HG03025 (cell line): ENCODE results near the gene ZDHHC24.
"Not testable (repeated sequence)": the region's sequence is repeated elsewhere in the genome, so short reads cannot be mapped to it uniquely, and the experiment has no call there.

Experiments
- ATAC-seq: cut with Tn5 transposase; IDR thresholded peaks from one replicate; pipeline ENCODE4 v1.9.1; 2021; ENCODE audit warnings: mild to moderate bottlenecking, moderate library complexity; ENCODE audit not compliant: unreplicated experiment, low FRiP score

The ZDHHC24 gene, protein sequence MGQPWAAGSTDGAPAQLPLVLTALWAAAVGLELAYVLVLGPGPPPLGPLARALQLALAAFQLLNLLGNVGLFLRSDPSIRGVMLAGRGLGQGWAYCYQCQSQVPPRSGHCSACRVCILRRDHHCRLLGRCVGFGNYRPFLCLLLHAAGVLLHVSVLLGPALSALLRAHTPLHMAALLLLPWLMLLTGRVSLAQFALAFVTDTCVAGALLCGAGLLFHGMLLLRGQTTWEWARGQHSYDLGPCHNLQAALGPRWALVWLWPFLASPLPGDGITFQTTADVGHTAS

DNA sequence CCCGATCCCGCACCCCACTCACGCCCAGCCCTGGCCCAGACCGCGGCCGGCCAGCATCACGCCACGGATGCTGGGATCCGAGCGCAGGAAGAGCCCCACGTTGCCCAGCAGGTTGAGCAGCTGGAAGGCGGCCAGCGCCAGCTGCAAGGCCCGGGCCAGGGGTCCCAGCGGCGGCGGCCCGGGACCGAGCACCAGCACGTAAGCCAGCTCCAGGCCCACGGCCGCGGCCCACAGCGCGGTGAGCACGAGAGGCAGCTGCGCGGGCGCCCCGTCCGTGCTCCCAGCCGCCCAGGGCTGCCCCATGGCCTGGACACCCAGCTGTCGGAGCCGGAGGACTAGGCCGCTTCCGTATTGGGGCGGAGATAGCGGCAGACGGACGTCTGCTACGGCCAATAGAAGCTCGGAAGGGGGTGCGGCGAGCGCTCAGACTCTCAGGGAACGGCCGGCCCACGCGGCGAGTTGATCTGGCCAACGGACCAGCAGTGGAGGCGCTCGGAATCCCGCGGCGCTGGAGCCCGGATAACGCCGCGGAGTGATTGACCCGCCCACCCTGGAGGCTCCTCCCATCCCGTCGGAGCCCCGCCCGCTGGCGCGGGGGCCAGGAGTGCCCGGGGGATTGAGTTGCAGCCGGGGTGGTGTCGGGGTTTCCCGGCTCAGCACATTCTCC is at the start of gene ZDHHC24:
Gene ZDHHC24, minus strand, starts transcription at position 348 of the 667 bp plus-strand sequence. Its CDS starts 45 bp downstream, at position 303.
- peak; percentile 85 for ATAC-seq

DNA sequence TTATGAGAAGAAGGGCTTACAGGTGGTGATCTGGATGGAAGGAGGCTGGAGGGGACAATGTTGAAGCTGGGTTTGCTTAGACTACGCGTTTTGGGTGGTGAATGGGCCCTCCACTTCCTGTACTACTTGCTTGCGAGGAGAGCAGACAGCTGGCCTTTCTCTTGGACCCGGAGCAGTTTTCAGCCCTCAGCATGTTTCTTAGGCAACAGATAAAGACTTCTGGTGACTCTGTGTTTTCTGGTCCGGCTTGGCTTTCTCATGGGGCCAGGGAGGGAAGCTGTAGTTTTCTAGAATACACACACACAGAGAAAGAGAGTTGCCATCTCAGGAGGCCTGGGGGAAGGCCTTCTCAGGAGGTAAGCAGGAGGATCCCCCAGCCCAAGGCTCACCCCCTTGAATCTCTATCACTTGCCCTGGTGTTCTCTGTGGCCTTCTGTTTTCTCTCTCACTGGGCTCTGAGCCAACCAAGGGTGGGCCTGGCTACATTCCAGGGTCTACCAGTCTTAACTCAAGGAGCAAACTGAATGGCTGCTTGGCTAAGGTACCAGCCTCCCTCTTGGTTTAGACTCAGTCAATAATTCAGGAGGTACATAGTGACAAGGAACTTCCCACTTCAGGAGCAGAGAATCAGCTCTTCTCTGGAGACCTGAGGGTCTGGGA is 49.5 kb upstream of the ZDHHC24 start:
- no peak for ATAC-seq

DNA sequence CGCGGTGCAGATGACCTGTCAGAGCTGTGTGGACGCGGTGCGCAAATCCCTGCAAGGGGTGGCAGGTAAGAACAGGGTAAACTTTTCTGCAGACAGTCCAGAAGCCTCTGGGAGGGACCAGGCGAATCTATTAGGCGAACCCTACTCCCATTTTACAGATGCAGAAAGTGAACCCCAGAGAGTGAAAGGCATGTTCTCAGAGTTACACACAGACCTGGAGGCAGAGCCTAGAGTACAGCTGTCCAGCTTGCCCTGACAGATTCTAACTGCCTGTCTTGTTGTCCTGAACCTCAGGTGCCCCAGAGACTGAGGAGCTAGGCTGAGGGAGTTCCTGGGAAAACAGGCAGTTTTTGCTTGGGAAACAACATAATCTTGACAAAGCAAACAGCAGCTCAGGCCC is 47.8 kb upstream of the ZDHHC24 start:
- ATAC-seq = no peak

DNA sequence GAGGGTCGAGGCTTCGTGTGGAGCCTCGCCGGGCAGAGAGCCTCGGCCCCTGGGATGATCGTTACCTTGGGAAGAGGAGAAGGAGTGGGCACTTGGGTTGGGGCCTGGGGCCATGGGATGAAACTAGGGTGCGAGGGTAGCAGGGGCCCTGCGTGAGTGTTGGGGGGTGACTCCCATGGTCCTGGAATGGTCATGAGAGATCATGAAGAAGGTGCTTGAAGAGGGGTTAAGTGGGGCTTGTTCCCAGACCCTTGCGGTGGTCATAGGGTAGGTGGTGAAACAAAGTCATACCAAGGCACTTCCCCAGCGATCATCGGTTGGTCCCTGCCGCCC is 47.4 kb upstream of the ZDHHC24 start:
- ATAC-seq = peak; percentile 12

DNA sequence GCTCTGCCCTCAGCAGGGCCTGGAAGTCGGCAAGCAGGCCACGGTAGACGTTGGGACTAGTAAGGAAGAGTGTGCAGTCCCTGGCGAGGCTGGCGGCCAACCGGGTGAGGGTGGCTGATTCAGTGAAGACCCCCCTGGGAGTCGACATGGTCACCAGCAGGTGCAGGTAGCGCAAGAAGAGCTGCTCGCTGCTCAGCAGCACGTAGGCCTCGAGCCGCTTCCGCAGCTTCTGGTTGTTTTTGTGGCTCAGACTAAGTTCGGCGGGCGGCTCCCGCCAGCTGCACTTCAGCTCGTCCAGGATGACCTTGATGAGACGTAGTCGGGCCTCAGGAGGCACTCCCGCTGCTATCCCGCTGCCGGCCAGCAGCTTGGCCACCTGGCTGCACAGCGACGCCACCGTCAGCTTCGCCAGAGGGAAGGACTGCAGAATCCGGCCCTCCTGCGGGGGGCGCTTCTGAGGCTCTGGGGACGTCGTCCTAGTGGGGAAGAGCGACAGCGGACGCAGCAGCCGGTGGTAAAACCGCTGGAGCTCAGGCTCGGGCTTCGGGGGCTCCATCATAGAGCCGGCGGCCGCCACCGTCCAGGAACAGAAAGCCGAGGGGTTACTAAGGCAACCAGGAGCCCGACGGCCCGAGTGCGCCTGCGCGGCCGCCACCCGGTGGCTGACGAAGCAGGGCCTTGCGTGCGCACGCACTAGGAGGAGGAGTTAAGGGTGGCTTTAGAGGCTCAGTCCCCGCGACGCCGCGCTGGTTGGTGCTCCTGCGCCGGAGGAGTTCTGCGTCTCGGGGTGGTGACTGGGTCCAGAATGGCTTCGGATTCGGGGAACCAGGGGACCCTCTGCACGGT is 46.8 kb upstream of the ZDHHC24 start, which contains the start of the genes CCDC87 and CCS:
Gene CCDC87, minus strand, starts transcription at position 607 of the 846 bp plus-strand sequence. Its CDS starts 48 bp downstream, at position 559.
Gene CCS, plus strand, starts transcription at position 729 of the 846 bp plus-strand sequence. Its CDS starts 77 bp downstream, at position 806.
- ATAC-seq = peak; percentile 74

DNA sequence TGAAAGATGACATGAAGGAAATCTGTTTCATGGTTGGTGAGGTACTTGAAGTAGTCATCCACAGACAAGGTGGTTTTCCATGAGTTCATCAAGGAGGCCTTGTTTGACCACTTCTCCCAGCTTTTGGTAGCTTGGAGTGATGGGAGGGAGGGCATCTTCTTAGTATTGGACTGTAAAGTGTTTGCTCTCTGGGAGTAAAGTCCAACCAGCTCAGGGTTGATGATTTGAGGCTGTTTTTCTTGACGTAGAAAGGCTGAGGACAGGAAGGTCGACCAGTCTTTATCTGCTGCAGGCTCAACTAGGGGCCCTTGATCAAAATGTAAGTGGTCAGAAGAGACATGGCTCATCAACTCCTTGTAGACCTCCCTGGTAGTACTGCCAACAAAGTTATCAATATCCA is 45.3 kb upstream of the ZDHHC24 start:
- ATAC-seq = no peak

DNA sequence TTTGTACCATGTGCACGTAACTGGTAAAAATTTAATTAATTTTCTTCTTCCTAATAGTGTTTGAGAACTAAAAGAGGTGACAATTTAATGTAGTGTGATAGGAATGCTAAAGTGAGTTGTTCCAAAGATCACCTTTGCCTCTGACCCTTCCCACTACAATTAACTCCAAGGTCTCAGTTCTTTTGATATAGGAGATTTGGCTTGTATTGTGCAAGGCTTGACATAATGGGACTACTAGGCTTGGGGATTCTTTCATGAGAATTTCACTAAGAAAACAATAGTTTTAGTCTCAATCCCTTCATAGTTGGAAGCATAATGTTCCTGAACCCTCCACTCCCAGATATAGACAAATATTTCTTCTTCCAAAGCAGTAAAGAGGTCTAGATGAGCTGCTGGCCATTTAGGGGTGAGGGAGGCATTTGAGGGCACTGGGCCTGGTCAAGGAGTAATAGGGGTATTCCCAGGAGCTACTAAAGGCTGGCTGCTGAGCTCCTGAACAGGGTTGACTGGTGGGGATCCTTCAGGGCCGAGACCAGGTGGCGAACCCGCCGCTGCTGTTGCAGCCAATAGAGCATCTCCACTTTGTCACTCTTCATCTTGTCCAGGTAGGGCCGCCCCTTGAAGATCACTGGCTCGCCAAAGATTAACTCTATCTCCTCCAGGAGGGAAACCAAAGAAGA is 44.3 kb upstream of the ZDHHC24 start:
- ATAC-seq = no peak

DNA sequence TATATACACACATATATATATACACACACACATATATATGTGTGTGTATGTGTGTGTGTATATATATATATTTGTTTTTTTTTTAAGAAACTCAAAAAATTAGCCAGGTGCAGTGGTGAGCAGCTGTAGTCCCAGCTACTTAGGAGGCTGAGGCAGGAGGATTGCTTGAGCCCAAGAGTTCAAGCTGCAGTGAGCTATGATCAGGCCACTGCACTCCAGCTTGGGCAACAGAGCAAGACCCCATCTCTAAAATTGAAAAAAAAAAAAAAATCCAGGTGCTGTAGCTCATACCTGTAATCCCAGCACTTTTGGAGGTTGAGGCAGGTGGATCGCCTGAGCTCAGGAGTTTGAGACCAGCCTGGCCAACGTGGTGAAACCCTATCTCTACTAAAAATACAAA is 43.5 kb upstream of the ZDHHC24 start:
- ATAC-seq = not testable (repeated sequence)

DNA sequence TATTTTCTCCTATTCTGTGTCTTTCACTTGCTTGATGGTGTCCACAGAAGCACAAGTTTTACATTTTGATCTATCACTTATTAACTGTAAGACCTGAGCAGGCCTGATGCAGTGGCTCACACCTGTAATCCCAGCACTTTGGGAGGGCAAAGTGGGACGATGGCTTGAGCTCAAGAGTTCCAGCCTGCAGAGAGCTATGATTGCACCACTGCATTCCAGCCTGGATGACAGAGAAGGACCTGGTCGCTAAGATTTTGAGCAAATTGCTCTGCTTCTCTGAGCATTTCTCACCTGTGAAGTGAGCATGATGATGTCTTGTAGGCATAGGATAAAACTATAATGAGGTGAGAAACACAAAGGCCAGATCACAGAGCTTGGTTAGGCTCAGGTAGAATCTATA is 40.3 kb upstream of the ZDHHC24 start:
- no peak for ATAC-seq

DNA sequence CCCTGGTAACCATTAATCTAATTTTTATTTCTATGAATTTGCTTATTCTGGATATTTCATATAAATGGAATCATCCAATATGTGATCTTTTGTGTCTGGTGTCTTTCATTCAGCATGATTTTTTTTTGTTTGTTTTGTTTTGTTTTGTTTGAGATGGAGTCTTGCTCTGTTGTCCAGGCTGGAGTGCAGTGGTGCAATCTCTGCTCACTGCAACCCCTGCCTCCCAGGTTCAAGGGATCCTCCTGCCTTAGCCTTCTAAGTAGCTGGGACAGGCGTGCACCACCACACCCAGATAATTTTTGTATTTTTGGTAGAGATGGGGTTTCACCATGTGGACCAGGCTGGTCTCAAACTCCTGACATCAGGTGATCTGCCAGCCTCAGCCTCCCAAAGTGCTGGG is 39.6 kb upstream of the ZDHHC24 start:
- not testable (repeated sequence) for ATAC-seq

DNA sequence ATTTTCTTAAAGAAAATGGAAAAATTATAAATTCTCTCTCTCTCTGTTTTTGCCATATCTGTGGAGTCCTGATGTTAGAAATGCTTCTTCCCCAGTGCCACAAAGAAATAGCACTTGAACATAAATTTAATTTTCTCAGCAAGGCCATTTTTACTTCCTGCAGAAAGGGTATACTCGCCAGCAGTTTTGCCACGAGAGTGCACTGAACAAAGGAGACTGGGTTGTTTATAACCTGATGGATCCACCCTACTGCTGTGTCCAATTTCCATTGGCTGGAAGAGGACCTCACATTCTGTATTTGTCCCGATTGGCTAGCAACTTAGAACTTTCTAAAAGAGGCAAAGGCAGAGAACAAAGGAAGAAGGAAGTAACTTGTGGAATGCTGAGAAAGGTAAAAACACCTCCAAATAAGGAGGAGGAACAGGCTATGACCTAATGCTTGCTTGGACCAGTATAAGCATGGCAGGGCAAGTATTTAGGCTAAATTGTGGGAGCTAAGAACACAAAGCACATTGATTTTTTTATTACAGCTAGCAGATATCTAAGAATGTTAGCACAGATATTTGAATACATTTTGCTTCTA is 36.8 kb upstream of the ZDHHC24 start:
- not testable (repeated sequence) for ATAC-seq

DNA sequence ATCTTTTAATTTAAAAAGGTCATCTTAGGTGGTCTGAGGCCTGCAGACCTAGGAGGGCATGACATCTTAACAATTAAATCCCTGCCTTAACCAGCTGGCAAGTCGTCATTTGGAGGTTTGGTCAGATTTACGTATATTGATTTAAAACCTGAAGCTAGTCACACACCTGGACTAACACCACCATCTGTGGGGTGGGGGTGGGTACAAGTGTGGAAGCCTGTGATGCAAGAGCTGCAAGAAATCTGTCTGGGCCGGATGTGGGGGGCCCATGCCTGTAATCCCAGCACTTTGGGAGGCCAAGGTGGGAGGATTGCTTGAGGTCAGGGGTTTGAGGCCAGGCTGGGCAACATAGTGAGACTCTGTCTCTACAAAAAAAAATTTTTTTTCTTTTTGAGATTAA is 35.4 kb upstream of the ZDHHC24 start:
- no peak for ATAC-seq

DNA sequence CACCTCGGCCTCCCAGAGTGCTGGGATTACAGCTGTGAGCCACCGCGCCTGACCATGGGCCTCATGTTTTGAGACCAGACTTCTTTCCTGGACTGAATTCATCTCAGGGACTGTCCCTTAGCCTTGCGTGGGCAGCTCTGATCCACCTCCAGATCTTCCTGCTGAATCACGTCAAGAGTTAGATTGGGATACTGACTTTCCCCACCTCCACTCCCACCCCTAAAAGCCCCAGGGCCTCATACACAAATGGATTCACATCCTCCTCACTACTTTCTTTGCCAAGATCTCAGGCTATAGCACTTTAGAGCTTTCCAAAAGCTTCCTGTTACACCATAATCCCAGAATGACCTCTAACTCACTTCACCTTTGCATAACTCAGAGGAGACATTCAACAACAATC is 35.0 kb upstream of the ZDHHC24 start:
- ATAC-seq = no peak

DNA sequence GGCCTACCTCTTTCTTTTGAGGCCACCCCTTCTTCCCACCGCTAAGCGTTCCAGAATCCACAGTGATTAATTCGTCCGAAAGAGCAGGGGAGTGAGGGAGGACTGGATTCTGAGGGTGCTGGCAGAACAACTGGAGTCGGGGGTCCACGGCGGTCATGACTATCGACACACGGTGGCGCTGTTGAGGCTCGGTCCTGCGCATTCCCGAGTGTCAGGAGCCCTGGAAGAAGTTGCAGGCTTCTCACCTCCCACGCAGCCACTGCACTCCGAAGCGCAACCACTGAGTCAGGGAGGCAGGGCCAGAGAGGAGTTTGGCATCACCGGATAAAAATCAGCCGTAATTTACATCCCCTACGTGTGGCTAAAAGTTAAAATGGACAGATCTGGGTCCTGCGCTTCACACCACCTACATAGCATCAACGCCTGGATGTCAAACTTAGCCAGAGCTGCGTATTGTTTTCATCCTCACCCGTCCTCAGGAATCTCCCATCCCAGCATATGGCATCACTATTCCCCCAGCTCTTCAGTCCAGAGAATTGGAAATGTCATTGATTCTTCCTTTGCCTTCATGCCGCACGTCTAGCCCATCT is 33.3 kb upstream of the ZDHHC24 start:
- no peak for ATAC-seq

DNA sequence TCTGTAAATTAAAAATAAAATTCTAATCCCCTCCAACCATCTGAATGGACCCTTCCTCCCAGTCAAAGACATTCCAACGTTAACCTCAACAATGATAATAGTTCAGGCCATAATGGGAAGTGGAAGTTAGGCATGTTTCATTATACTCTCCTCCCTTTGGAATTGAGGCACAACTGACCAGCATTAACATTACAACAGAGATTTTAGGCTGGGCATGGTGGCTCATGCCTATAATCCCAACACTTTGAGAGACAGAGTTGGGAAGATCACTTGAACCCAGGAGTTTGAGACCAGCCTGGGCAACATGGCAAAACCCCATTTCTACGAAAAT is 25.0 kb upstream of the ZDHHC24 start:
- ATAC-seq = no peak

DNA sequence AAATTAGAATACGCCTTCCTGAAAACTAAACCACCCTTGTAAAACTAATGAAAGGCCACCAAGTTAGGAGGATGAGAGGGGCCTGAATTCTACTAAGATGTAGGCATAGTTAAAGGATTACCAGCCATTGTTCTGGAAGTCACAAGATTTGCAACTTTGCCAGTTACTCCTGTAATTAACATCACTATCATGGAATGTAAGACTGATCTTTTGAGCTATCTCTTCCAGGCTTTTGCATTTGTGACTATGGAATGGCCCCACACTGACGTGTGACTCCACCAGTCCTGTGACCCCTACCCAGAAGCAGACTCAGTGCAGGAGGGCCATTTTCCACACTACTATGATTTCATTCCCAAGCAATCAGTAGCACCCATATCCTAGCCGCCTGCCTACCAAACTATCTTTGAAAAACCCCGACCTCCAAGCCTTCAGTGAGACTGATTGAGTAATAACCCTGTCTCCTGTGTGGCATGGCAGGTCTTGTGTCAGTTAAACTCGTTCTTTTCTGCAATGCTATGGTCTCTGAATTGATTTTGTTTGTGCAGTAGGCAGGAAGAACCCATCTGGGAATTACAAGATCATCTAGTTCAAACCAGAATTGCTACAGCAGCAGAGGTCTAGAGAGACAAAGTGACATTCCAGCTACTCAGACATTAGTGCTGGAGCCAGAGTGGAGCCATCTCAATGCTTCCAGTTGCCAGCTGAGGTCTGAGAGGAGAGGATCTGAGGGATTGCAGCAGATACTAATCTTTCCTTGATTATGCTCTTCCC is 24.4 kb upstream of the ZDHHC24 start:
- ATAC-seq = no peak

DNA sequence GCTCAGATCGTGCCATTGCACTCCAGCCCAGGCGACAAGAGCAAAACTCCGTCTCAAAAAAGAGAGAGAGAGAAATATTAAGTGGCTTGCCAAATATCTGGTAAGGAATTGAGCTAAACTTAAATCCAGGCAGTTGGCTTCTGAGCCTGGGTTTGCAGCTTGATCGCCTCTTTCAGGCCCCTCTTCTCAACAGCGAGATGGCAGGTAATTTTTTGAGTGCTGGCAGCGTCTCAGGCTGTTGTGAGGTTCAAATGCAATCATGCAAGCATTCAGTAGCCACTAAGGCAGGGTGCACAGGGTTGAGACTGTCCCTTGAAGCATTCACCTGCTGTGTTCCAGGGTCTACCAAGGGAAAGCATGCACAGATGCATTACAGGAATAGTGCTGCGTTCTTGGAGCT is 23.2 kb upstream of the ZDHHC24 start:
- ATAC-seq = no peak

DNA sequence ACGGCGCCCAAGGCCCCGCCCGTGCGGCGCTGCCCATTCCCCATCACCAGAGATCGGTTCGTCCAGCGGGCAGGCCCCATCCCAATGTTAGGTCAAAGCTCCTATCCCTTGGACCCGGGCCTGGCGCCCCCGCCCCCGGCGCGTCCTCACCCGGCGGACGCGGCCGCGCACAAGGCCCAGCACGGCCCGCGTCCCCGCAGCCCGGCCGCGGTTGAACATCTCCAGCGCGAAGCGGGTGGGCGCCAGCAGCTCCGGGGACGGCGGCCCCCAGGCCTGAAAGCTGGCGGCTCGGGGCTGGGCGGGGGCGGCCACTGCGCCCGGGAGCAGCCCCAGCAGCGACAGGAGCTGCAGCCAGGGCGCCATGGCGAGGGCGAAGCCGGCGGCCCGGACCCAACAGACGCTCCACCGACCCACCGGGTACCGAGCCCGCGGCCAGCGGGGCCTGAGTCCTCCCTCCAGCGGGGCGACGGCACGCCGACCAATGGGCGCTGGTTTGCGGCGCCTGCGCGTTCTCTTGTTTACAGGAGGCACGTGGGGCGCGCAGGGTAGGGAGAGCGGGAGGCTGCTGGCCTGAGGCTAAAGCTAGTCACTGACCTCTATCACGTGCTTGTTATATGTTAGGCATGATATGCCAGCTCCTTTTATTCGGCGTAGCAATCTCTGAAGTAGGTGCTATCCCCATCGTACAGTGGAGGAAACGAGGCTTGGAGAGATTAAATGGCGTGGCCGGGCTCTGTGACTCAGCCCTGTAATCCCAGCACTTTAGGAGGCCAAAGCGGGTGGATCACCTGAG is 22.5 kb upstream of the ZDHHC24 start, which contains the start of gene CTSF:
Gene CTSF, minus strand, starts transcription at position 483 of the 793 bp plus-strand sequence. Its CDS starts 120 bp downstream, at position 363.
- no peak for ATAC-seq
